NCI-H2196 (cell line): Measurements from ENCODE around the gene OR6K3.
"Not testable (repeated sequence)": the region's sequence is repeated elsewhere in the genome, so short reads cannot be mapped to it uniquely, and the experiment has no call there.

ENCODE experiments used
- DNase-seq: peaks from one replicate; lab custom pipeline; 2025; ENCODE audit not compliant: unreplicated experiment; lab: John Stamatoyannopoulos, UW

The OR6K3 gene

DNA sequence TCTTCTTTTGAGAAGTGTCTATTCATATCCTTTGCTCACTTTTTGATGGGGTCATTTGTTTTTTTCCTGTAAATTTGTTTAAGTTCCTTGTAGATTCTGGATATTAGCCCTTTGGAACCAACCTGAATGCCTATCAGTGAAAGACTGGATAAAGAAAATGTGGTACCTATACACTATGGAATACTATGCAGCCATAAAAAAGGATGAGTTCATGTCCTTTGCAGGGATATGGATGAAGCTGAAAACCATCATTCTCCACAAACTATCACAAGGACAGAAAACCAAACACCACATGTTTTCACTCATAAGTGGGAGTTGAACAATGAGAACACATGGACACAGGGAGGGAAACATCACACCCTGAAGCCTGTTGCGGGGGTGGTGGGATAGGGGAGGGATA lies 32.2 kb downstream of the OR6K3 start:
- not testable (repeated sequence) for DNase-seq

DNA sequence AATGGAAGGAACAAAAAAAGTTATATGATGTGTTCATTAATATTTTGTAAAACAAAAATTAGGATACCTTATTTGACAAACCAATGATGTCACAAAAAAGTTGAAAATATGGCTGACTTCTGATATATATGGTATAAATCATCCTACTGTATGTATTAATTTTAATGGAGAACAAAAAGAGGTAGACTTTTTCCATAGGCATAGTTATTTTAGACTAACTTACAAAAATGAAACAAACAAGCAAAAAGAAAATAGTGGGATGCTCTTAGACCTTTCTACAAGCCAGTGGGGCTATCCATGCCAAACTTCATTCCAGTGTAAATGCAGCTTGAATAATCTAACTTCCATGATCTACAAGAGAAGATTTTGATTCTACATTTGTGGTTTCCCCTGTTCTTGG lies 33.5 kb downstream of the OR6K3 start:
- no peak for DNase-seq

DNA sequence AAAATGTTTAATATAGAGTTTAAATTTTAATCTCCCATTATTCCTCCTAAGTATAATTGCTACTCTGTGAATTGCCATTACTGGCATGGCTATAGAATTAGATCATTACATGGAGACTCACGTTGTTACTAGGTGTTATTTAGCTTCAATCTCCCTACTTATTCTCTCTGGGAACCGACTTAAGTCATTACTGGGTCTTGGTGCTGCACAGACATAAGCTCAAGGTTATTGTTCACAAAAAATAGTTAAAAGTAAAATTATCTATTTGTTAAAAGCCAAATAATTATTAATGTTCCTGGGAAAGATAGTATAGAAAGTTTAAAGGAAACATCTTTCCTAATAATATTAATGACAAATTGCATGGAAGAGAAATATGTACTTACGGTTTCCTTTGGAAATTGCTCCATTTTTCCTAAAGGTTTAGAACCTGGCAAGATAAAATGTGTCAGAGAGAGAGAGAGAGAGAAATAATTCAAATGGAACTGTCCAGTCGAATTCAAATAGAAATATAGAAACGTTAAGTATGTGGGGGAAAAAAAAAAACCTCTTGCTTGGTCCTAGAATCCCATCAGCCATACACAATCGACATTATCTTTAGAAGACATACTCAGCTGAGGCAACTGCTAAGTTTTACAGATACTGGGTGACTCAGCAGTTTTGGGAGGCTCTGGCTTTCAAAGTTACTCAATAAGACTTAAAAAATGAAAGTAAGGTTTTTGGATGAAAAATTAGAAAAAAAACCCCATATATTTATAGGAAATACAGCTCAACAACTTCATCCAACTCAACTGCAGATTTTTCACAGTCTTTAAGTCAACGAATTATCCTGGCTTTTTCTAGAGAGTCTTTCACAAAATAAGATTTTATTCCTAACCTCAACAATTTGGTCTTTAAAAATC lies 34.2 kb downstream of the OR6K3 start, which contains the start of gene SPTA1:
Gene SPTA1 (minus strand): TSS at position 605 of the 899 bp plus-strand sequence. CDS start 198 bp downstream, at position 407.
- no peak for DNase-seq

DNA sequence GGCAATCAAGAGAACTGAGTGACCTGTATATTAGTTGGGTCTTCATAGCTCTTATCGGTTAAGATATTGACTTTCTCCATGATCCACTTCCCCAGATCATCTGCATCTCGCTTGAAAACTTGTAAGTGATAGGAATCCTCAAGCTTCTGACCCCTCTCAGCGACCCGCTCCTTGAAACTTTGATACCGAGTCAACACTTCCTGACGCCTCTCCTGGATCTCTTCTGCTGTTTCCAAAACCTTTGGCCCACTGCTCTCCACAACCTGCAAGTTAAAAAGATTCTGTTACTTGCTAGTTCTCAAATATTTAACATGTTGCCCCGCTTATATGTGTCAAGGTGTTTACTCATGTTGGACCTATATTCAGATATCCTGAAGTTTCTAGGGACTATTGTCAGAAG lies 35.4 kb downstream of the OR6K3 start:
- DNase-seq, result no peak

DNA sequence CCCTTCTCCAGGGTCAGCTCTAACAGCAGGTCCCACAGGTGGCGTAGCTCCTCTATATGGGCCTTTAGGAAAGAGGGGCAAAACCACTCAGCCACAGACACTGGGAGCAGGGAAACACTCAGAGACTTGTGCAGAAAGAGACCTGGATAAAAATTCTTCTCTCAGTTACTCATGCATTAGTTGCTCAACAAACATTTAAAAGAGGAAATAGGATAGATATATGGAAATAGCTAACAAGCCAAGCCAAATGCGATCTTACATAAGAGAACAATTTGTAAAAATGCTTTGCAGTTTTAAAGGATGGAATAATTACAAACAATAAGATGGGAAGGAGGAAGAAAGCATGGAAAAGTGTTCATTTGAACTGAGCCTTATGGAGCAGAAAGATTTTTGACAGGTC lies 38.9 kb downstream of the OR6K3 start:
- no peak for DNase-seq

DNA sequence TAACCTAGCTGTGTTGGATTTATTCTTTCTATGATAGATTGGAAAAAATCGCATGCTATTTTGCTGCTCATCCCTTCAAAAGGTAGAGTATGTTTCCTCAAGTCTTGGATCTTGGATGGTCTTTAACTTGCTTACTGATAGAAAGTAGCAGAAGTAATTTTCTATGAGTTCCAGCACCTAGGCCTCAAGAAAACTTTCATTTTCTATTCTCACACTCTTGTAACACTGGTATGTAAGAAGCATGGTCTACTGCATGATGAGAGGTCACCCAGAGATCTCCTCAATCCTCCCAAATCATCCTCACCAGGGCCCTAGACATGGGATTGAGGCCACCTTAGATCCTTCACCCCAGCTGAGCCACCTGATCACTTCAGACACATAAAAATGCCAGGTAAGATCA lies 41.2 kb downstream of the OR6K3 start:
- DNase-seq, result no peak

DNA sequence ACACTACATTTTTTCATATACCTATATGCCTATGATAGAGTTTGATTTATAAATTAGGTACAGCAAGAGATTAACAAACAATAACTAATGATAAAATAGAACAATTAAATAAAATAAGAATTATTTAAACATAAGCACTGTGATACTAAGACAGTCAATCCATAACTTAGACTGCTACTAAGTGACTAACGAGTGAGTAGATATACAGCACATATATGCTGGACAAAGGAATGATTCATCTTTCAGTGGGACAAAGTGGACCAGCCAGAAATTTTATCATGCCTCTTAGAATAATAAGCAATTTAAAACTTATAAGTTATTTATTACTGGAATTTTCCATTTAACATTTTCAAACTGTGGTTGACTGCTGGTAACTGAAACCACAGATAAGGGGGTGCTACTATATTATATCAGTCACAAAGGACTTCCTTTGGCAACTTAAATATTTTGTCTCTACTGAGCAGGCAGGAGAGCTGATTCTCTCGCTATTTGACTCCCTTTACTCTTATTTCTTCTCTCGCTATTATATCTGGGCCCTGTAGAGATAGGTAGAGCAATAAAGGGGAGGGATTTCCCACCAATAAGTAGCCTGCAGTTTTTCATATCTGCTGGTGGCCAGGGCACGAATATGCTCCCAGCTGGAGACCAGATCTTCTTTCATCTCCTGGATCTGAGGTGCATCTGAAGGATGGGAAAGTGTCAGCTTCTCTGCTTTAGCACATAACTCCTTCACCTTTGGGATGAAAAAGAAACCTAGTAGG lies 44.8 kb downstream of the OR6K3 start:
- DNase-seq, result no peak

DNA sequence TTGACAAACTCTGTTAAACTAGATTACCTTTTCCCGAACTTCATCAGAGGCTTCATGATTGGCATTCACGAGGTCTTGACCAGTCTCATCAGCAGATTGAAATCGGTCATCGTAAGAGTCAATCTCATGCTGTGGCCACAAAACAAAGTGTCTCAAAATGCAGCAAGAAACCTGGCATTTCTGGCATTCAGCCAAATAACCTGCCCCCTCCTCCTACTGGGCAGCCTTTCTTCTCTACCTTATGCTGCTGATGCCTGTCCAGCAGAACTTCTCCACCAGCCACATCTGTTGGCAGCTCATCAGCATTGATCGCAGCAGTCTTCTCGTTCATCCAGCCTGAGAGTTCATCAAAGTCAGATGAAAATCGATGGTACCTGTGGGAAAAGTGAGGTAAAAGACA lies 46.2 kb downstream of the OR6K3 start:
- no peak for DNase-seq
